KG1 (cell line): ENCODE measurements around the gene ATP2B1.

Experiments
- DNase-seq: peaks from one replicate; lab custom pipeline; 2025; lab: John Stamatoyannopoulos, UW

Gene ATP2B1

DNA sequence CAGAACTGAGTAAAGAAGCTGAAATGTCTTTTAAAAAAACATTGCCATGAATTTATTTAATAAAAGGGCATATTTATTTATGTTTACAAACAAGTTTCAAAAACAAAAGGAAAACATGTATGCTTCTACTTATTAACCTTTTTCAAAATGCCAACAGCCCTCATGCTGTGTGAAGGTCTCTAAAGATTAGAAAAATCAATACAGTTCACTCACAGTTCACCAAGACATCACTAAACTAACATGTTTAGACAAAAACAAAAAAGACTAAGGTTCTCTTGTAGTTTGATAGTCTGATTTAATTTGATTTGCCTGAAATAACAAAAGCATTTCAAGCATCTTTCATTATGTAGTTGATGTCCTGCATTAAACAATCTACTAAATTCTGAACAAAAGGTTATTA lies 118.9 kb downstream of the ATP2B1 start:
- no peak for DNase-seq

DNA sequence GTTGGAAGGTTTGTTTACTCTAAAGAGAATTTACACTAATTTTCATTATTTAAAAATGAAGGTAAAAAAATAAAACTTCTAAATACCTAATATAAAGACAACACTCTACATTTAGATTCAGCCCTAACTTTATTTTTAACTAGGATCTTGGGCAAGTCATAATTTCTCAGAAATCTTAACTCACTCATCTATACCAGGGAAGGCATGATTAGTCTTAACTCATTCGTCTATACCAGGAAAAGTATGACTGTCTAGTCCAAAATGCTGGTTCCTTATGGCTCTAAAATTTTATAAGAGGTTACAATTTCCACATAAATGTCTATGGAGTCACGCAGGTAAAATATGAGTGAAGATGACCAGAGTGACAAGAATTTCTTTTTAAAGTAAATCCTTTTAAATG lies 130.1 kb downstream of the ATP2B1 start:
- DNase-seq, result no peak

DNA sequence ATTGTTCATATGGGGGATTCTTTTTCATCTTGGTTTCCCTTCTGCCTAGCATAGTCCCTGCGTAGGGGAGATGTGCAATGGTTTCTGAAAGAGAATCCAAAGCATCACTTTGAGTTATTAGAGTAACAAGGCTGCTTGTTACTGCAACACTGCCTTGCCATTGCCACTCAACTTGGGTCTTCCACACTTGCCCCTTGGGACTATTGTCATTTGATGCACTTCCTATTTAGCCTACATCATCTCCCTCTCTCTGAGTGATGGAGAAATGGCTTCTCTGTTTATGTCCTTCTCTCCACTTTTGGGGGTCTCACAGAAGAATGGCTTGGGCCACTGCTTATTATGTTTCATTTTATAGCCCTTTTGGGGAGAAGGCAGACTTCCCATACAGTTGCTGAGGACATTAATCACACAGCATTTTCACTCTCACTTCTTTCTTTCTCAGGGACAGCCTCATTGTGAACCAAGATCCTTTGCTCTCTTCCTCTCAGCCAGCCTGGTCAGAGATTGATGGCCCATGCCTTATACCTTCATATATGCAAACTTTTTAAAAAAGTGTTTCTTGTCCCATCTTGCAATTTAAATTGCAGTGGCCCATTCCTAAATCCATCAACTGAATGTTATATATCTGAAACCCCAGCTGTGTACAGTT lies 131.9 kb downstream of the ATP2B1 start:
- no peak for DNase-seq

DNA sequence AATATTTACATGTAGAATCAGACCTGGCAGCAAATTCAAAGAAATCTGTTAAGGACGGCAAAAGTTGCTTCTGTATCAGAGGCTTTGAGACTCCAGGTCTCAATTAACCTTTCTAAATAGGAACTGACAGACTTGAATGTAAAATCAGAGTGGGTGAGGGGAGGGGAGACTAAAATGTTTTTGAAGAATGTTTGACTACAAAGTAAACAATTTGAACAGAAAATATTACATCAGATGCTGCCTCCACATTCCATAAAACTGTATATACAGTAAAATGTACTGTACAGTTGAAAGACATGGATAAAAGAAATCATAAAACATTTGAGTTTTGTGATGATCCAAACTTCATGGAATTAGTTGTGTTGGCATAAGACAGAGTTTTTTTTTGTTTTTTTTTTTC lies 133.3 kb downstream of the ATP2B1 start:
- no peak for DNase-seq

DNA sequence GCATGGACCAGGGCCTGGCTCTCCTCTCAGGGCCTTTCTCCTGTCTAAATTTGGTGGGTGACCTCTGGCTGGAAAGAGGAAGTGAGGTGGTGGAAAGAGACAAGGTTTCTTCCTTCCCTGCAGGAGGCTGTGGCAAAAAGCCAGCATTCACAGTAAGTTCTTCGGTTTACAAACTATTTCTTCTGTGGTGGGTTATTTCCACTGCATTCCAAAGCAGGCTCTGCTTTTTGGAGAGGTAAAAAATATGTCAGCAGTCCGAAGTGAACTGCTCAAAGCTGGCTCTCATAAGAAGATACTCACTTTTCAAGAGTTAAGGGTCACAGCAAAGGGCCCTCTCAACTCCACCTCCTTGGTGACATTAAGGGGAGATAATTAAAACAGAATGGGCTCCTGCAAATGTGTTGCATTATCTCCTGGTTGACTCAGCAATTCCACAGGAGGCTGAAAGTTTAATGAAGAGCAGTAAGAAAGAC lies 133.9 kb downstream of the ATP2B1 start:
- DNase-seq, result no peak

DNA sequence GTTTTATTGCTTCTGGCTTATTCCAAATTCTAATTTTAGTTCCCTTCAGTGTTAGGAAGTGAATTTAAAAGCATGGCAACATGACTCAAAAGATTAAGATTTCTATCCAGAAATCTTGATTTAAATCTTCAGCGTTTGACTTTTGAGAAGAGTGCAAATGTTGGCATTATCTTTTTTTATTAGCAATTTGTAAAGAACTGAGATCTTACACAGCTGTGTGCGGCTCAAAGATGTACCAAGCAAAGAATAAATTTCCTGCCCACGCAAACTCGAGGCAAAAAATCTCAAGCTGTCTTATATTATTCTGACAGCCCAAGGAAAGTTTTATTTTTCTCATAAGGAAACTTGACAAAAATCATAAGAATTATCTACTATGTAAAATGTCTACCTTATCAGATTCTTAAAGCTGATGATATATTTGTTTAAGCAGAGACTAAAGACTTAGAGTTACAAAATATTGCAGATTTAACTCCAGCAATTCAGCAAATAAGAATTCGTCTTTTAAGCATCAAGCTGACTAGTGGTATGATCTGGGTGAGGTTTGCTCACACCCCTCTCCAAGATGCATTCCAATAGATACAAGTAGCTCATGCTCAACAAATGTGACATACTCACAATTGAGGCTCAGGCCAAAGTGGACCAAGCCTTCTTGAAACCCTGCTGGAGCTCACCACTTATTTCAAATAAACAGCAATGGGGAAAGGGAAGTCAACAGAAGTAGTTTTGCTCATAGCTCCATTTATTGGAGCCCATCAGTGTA lies 135.4 kb downstream of the ATP2B1 start:
- no peak for DNase-seq

DNA sequence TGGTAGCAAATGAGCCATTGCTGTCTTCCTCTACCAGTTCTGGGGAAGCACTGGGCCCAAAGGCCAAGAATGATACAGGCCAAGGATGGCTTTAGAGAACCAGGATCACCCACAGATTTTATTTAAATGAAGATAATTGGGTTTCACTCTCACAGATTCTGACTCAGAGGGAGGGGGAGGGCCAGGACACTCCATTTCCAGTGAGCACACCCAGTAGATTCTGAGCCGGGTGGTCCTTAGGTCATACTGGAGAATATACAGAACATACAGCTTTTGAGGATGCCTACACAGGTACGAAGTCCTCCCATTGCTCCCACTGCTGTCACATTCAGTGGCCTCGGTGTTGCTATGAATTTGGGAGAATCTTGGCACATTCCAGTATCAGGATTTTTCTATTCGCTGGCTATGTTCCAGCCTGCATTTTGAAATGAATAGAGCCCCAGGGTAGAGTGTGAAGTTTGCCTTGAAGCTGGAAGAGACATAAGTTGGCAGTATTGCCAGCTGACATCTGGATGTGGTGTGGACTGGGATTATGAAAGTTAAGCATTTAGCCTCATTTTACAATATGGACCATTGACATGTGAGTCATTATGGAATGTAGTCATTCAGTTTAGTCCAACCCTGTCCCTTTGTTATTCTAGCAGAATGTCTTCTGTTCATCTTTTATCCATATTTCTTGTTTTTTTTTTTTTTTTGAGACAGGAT lies 137.0 kb downstream of the ATP2B1 start:
- DNase-seq, result no peak

DNA sequence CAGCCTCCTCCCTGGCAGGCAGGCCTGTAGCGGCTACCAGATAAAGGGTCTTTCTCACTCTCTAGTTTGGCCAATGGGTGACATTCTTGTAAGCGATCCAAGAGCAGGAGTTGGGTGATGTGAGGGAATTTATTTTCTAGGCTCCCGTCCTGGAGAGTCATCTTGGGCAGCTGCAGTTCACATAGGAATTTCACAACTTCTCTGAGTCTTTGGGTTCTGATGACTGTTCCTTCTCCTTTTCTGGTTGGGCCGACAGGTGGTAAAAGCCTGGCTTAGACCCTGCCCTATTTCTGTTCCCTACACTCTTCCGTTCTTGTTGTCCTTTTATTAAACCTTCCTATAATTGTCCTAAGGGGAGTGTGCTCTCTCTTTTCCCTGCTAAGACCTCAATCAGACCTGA lies 140.2 kb downstream of the ATP2B1 start:
- DNase-seq, result no peak

DNA sequence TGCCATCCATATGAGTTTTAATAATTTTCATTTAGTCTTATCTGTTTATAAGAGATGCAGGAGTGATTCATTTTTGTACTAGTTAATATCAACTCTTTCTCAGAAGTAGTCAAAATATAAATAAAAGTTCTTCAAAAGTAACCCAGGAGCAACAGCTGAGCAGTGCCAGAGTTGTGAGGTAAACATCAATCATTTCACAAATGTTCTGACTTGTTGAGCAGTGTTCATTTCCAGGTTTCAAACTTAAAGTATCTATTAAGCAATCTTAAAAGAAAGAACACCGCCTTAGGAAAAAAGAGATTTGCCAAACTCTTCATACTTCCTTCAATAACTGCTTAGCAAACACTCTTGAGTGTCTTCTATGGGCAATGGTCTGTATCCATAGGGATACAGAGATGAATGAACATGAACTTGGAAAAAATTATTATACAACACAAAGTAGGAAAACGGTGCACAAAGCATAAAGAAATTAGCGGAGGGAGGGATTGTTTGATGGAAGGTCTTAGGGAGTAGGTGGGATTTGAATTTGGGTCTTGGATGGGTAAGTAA lies 140.9 kb downstream of the ATP2B1 start:
- no peak for DNase-seq

DNA sequence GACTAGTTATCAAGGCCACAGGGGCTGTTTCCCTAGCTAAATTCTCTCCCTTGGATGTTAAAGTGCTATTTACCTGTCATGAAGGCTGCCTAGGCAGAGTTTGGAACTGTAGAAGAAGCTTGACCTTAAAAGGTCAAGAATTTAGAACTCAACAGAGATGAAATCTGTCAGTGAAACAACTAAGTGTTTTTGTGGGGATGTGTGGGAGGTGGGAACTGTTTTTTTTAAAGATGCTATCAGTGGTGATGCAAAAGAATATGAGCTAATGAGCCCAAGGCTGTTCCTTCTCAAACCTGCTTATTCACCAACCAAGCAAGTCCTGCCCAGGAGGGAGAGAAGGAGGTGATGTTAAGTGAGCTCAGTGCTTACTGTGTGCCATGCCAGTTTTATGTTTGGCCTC lies 142.0 kb downstream of the ATP2B1 start:
- no peak for DNase-seq

DNA sequence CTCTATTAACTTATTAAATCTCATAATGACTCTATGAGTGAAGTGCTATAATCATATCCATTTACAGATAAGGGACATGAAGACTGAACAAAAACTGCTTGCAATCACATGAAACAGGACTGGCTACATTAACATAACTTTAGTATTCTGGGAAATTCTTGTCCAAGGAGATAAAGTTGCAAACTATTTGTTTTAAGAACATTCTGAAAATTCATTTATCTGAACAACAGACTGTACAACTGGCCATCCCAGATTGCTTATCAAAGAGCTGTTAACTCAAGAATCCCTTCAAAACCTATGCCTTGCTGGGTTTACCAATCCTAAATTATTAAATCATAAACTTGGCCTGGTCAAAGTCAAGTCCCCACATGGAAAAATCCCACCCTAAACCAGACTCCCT lies 143.6 kb downstream of the ATP2B1 start:
- no peak for DNase-seq

DNA sequence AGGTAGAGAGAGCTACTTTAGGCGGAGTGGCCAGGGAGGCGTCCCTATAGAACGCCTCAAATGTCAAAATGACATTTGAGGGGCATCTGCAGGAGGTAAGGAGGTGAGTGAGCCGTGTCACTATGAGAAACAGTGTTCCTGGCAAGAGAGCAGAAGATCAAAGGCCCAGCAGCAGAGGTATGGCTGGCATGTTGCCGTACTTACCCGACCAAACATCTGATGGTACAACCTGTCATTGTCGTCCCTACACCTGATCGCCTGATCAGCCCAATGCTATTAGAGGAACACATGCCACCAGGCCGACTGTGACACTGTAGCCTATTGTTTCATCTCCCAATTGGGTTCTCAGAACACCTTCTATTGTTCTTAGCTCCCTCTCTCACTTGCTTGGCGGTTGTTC lies 148.9 kb downstream of the ATP2B1 start:
- no peak for DNase-seq

DNA sequence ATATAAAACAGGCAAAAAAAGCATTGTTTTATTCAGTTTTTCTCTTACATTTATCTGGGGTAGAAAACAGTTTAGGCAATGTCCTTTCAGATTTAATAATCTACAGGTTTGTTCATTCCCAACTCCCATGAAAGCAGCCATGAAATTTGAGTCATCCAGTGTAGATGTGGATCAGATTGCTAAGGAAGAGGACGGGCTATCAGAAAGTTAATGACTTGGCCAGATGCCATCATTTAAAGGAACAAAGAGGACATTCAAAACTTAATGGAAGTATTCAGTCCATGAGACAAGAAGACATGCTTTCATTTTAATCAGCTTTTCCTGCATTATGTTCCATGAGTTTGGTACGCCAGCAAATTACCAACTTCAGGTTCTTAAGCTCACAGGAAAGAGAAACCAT lies 151.7 kb downstream of the ATP2B1 start:
- no peak for DNase-seq

DNA sequence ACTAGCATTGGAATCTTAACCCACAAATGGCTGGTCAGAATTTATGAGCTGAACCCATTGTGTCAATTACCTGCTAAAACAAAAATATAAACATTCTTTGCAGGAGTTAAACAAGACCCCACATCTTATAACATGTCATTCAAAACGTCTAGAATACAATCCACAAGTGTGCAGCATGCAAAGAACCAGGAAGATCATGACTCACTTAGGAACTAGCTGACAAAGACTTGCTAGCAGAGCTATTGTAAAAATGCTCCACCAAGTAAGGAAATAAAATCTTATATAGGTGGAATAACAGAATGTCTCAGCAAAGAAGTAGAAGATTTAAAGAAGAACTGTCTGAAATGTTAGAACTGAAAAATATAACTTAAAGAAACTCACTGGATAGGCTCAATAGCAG lies 156.3 kb downstream of the ATP2B1 start:
- no peak for DNase-seq

DNA sequence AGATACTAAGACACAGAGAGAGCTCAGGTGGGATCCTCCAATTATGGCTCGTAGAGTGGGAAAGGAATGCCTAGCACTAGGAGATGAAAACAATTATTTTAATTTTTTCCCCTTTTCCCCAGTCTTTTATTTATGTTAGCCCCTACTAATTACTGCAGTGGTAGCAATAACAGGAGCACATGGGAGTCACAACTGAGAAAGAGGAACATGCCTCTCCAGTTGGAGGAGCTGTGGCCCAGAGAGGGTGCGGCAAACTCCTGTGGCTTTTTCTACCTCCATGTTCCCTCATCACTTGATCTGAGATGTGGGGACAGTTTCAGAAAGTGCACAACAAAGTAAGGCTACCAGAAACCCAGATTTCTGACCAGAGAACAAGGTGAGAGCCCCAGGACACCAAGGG lies 156.9 kb downstream of the ATP2B1 start:
- DNase-seq, result no peak

DNA sequence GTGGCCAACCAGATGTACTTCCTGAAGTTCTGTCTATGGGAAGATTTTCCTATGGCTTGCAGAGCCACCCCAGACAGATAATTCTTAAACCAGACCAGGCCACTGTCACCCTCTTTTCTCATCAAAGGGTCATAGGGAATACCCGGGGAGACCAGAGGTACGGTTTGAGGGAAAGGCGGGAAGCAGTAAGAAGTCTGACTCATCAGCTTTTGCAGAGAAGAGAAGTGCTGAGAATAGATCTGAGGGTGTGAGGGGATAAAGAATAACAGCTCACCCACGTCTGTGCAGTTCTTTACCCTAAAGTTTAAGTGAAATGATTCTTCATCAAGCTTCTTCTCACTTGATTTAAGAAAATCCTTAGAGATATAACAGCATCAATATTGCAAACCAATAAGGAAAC lies 161.5 kb downstream of the ATP2B1 start:
- no peak for DNase-seq

DNA sequence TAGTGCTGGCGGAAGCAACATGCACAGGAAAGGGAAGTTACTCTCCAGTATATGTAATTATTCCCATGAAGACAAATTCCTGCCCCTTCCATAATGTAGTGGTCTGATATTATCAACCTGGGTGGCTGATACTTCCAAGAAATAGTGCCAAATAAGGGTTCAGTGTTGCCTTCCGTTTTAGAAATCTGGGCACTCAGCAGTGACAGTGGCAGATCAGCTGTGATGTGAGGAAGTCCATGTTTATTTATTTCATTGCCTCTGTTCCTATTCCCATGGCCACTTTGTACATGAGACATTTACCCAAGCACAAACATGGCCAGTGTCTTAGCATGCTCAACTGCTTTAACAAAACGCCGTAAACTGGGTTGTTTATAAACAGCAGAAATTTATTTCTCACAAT lies 162.5 kb downstream of the ATP2B1 start:
- no peak for DNase-seq

DNA sequence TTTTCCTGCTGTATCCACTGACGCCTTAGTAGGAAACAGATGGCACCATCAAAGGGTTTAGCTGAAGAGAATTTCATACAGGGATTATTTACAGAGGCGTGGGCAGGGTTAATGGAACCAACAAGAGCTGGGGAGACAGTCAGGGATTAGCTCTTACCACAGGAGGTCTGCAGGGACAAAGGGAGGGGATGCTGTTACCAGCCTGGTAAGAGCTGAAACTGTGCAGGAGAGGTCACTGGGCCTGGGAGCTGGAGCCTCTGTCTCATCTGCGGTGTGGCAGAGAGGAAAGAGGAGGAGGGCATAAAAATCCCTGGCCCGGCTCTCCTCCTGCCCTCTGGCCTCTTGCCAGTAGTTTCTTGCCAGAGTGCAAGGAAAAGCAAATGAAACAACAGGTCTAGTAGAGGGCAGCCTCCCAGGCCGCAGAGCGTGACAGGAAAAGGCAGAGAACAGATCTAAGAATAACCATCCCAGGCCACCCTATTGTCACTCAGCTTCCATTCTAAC lies 163.9 kb downstream of the ATP2B1 start:
- no peak for DNase-seq

DNA sequence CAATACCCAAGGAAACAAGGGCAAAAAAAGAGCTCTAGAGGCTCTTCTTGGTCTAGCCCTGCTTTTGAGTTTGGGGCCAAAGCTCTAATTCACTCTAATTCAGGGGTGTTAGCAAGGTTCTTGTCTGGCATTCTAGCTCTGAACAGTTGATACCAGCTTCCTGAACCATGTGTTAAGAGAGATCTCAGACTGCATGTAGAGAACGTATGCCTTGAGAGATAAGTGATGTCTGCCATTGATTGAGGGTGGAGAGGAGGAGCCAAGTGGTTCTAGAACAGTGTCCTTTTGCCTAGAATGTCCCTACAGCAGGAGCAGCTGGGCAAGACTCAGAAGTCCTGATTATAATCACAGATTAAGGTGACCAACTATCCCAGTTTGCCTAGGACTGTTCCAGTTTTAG lies 164.6 kb downstream of the ATP2B1 start:
- no peak for DNase-seq

DNA sequence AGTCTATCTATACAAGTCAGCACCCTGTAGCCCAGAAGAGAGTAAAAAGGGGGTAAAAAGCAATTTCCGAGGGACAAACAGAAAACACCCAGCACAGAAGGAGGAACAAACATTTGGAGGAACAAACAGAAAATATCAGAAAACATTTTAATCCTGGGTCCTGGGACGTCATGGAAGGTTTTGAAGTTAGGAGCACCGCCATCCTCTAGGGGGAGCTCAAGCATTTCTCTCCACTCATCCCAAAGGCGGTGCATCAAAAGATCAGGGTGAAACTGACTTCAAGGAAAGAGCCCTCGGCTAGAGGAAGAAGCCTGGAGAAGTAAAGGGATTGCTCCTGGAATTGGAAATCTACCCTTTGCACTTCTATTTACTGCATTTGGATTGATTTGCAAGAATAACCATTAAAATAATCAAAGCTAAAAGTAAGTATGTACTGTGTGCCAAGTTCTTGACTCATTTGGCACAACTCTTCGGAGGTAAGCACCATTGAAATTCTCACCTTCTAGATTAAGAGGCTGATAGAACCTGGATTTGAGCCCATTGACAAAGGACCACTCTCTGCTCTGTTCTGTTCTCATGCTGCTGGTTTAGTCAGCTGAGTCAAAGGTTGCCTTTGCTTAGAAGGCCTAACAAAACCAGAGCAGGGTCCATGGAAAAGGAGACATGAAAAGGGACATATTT lies 165.6 kb downstream of the ATP2B1 start:
- DNase-seq, result peak; percentile 64

DNA sequence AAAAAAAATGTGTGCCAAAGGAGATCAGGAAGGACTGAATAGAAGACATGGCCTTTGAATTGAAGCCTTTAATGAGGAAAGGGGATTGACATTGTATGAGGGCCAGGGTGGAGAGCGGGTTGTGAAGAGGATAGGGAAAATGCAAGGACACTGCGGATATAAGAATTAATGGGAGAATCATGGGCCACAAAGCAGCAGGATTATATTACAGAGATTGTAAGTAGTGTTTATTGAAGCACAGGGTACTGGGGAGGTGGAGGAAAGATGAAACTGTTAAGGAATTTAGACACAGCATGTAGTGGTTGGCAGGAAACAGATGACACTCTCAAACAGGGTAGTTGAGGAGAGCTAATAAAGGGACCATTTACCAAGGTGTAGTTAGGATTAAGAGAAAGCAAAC lies 166.4 kb downstream of the ATP2B1 start:
- DNase-seq, result no peak

DNA sequence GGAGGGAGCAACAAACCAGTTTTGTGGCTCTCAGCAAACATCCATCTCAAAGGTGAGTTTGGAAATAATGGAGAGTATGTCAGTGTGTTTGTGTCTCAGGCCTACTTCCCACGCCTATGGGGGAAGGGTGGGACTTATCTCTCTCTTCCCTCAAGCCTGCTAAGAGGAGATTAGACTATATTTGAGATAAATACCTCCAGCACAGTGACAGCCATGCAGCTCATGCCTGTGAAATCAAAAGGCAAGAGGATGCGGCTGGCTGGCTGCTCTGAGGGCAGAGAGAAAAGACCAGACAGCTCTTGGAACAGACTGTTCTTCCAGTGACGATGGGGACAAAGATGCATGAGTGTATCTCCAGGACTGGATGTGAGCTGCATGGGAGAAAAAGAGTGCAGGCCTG lies 168.1 kb downstream of the ATP2B1 start:
- no peak for DNase-seq
